Erythroblast (primary cell): ENCODE measurements around the gene GMDS.

Experiments
- GATA1 ChIP-seq: IDR thresholded peaks from 2 replicates; pipeline ENCODE4 v1.6.1; 2011; ENCODE audit warnings: low read depth, mild to moderate bottlenecking, control low read depth, low read length, moderate library complexity
- POLR2A ChIP-seq: IDR thresholded peaks from 2 replicates; pipeline ENCODE4 v1.6.1; 2011; ENCODE audit warnings: mild to moderate bottlenecking, low read length

- TF ChIP-seq POLR2A (no peak), GATA1 (no peak)
These were observed 3.1 kb downstream of the GMDS start for GRCh38 chr6:2242311-2242710.
